ENCODE results near the gene SEC24B.

SEC24B gene

GRCh38 chr4:109432203-109432602, 1.4 kb upstream of the SEC24B start:
- Histone ChIP-seq H3K4me3 (peak overlapping the region; percentile 86; the same call in 1 of the 2 replicates), H3K27me3 (no peaks in the 10 kb centered on the region), H4K20me1 (peaks cover 31% of the 10 kb centered on the region), H3K9me3 (no peaks in the 10 kb centered on the region), H3K4me1 (peaks cover 35% of the 10 kb centered on the region), H3K4me2 (peak overlapping the region; percentile 92), H3K27ac (no peak overlapping the region), H3K9ac (no peak overlapping the region), H3K36me3 (peaks cover 9% of the 10 kb centered on the region; the same call in 1 of the 2 replicates)
- no peak for TF ChIP-seq Cebpa-rat (IDR thresholded peaks at IDR 0.05)

- Histone ChIP-seq H3K9ac (peak overlapping the region; percentile 93), H3K27me3 (no peaks in the 10 kb centered on the region), H3K4me2 (peak overlapping the region; percentile 92), H3K27ac (peak overlapping the region; percentile 94), H4K20me1 (peaks cover 36% of the 10 kb centered on the region), H3K4me3 (peak overlapping the region; percentile 86), H3K9me3 (no peaks in the 10 kb centered on the region), H3K4me1 (peaks cover 38% of the 10 kb centered on the region), H3K36me3 (peaks cover 9% of the 10 kb centered on the region; the same call in 1 of the 2 replicates)
- TF ChIP-seq Cebpa-rat (IDR thresholded peaks at IDR 0.05): no peak
Measured at GRCh38 chr4:109432696-109433095, 919 bp upstream of the SEC24B start.

- Histone ChIP-seq H3K9me3 (no peaks in the 10 kb centered on the region), H3K27ac (peak overlapping the region; percentile 94), H3K36me3 (peaks cover 9% of the 10 kb centered on the region; the same call in 1 of the 2 replicates), H3K4me2 (peak overlapping the region; percentile 87), H3K4me3 (peak overlapping the region; percentile 86), H4K20me1 (peaks cover 52% of the 10 kb centered on the region), H3K27me3 (no peaks in the 10 kb centered on the region), H3K9ac (peak overlapping the region; percentile 93), H3K4me1 (peaks cover 54% of the 10 kb centered on the region)
- no peak for TF ChIP-seq Cebpa-rat (IDR thresholded peaks at IDR 0.05)
Measured at GRCh38 chr4:109434007-109434971, 674 bp downstream of the SEC24B start.

- Histone ChIP-seq H3K27ac (no peak overlapping the region), H3K36me3 (peaks cover 3% of the 10 kb centered on the region; the same call in 1 of the 2 replicates), H3K4me1 (peaks cover 61% of the 10 kb centered on the region), H3K4me2 (peak overlapping the region; percentile 87), H4K20me1 (peaks cover 66% of the 10 kb centered on the region), H3K9me3 (no peaks in the 10 kb centered on the region), H3K4me3 (peak overlapping the region; percentile 86; the same call in 1 of the 2 replicates), H3K9ac (0 out of 2 replicates have a peak overlapping the region, but pooled peaks have one; percentile 93), H3K27me3 (no peaks in the 10 kb centered on the region)
- no peak for TF ChIP-seq Cebpa-rat (IDR thresholded peaks at IDR 0.05)
Measured at GRCh38 chr4:109435635-109436034, 2.0 kb downstream of the SEC24B start.

GRCh38 chr4:109436504-109436903, 2.9 kb downstream of the SEC24B start:
- no peak overlapping the region for H3K4me2 ChIP-seq

GRCh38 chr4:109440948-109441347, 7.3 kb downstream of the SEC24B start:
- no peak overlapping the region for H3K9ac ChIP-seq
- H3K4me3 ChIP-seq: no peak overlapping the region
- peaks cover 54% of the 10 kb centered on the region for H3K4me1 ChIP-seq
- H3K9me3 ChIP-seq: no peaks in the 10 kb centered on the region; the same call in 1 of the 2 replicates
- H3K36me3 ChIP-seq: peaks cover 19% of the 10 kb centered on the region
- no peak for TF ChIP-seq Cebpa-rat (IDR thresholded peaks at IDR 0.05)
- no peaks in the 10 kb centered on the region for H3K27me3 ChIP-seq
- no peak overlapping the region for H3K27ac ChIP-seq
- no peak overlapping the region for H3K4me2 ChIP-seq
- peaks cover 100% of the 10 kb centered on the region for H4K20me1 ChIP-seq

More at GRCh38 chr4:109436504-109436903, 2.9 kb downstream of the SEC24B start:
- peaks cover 4% of the 10 kb centered on the region; the same call in 1 of the 2 replicates for H3K36me3 ChIP-seq
- no peak for TF ChIP-seq Cebpa-rat (IDR thresholded peaks at IDR 0.05)
- no peak overlapping the region for H3K4me3 ChIP-seq
- H3K4me1 ChIP-seq: peaks cover 62% of the 10 kb centered on the region
- no peak overlapping the region for H3K9ac ChIP-seq
- H3K9me3 ChIP-seq: no peaks in the 10 kb centered on the region
- H4K20me1 ChIP-seq: peaks cover 74% of the 10 kb centered on the region
- H3K27ac ChIP-seq: no peak overlapping the region
- no peaks in the 10 kb centered on the region for H3K27me3 ChIP-seq

- H3K9ac ChIP-seq: no peak overlapping the region
- H3K4me1 ChIP-seq: peaks cover 44% of the 10 kb centered on the region
- H3K27me3 ChIP-seq: no peaks in the 10 kb centered on the region
- peaks cover 25% of the 10 kb centered on the region for H3K36me3 ChIP-seq
- no peak overlapping the region for H3K4me3 ChIP-seq
- no peak overlapping the region for H3K27ac ChIP-seq
- H4K20me1 ChIP-seq: peaks cover 100% of the 10 kb centered on the region
- H3K9me3 ChIP-seq: no peaks in the 10 kb centered on the region; the same call in 1 of the 2 replicates
- TF ChIP-seq Cebpa-rat (IDR thresholded peaks at IDR 0.05): no peak
- H3K4me2 ChIP-seq: no peak overlapping the region
Measured at GRCh38 chr4:109441862-109442458, 8.3 kb downstream of the SEC24B start.

GRCh38 chr4:109444182-109444844, 10.7 kb downstream of the SEC24B start:
- Histone ChIP-seq H4K20me1 (peaks cover 100% of the 10 kb centered on the region), H3K27me3 (no peaks in the 10 kb centered on the region), H3K36me3 (peaks cover 38% of the 10 kb centered on the region), H3K4me1 (peaks cover 23% of the 10 kb centered on the region), H3K4me2 (no peak overlapping the region), H3K27ac (no peak overlapping the region), H3K9me3 (no peaks in the 10 kb centered on the region; the same call in 1 of the 2 replicates), H3K9ac (no peak overlapping the region), H3K4me3 (no peak overlapping the region)
- no peak for TF ChIP-seq Cebpa-rat (IDR thresholded peaks at IDR 0.05)

- no peak overlapping the region for H3K9ac ChIP-seq
- peaks cover 61% of the 10 kb centered on the region for H3K36me3 ChIP-seq
- peaks cover 100% of the 10 kb centered on the region for H4K20me1 ChIP-seq
- H3K27me3 ChIP-seq: no peaks in the 10 kb centered on the region
- H3K27ac ChIP-seq: no peak overlapping the region
- H3K4me3 ChIP-seq: no peak overlapping the region
- H3K9me3 ChIP-seq: no peaks in the 10 kb centered on the region; the same call in none of the 2 replicates
- TF ChIP-seq Cebpa-rat (IDR thresholded peaks at IDR 0.05): no peak
- 0 out of 2 replicates have a peak, but pooled peaks cover 9% of the 10 kb centered on the region for H3K4me1 ChIP-seq
- H3K4me2 ChIP-seq: no peak overlapping the region
Measured at GRCh38 chr4:109447278-109447677, 13.7 kb downstream of the SEC24B start.
